HS-5 (cell line): ENCODE measurements around the gene GLO1.
"Not testable (repeated sequence)": the region's sequence is repeated elsewhere in the genome, so short reads cannot be mapped to it uniquely, and the experiment has no call there.

ENCODE experiments used
- DNase-seq: peaks from one replicate; pipeline ENCODE4 v3.0.0-alpha.2; 2012; ENCODE audit warnings: low read depth

GLO1 gene

DNA sequence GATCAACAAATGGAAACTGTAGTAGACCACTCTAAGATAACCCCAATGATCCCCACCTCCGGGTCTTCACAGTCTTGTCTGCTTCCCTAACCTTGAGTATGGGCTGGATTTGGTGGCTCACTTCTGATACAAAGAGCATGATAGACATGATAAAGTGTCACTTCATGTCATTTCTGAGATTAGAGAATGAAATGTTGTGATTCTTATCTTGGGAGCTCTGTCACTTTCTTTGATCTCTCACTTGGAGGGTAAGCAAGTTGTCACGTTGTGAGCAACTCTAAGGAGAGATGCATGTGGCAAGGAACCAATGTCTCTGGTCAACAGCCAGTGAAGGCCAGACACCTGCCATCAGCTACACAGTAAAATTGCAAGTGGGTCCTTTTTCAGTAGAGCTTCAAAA is 3.0 kb upstream of the GLO1 start:
- DNase-seq: no peak

DNA sequence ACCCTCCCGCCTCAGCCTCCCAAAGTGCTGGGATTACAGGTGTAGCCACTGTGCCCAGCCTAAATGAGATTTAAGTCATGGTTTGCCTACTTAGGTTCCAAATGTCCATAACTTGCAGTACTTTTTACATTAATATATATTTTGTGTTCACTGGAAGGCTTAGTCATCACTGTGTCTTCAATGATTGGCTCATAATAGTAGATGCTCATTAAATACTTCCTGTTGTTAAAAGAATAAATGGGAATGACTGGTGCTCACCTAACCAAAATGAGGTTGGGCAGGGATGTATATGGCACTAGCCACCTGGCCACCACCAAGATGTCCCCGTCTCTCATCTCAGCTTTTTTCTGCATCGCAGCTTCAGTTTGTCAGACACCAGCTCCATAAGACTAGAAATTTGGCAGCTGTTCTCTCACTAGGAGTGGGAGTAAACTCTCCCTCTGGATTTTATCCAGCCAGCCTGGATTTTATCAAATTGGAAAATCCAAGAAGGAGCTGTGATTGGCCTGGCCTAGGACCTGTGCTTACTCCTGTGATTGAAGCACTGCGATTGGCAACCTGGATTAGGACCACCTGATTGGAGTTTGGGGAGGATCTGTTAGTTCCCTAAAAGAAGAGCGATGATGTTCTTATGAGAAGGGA is 1.1 kb upstream of the GLO1 start:
- no peak for DNase-seq

DNA sequence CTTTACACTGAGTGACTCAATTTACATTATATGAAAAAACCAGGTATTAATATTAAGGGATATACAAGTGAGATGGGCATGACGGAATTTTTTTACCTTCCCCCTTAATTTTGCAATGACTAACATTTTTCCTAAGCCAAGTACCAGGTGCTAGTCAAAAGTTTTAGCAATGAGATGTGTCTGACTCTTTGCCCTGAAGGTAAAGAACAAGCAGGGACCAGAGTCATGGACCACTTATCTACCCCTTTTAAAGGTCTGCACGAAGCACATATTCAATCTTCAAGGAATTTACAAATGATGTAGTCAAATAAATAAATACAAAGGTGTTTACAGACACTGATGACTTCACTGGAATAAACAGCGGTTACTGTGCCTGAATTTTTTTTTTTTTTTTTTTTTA is 1.4 kb downstream of the GLO1 start:
- no peak for DNase-seq

DNA sequence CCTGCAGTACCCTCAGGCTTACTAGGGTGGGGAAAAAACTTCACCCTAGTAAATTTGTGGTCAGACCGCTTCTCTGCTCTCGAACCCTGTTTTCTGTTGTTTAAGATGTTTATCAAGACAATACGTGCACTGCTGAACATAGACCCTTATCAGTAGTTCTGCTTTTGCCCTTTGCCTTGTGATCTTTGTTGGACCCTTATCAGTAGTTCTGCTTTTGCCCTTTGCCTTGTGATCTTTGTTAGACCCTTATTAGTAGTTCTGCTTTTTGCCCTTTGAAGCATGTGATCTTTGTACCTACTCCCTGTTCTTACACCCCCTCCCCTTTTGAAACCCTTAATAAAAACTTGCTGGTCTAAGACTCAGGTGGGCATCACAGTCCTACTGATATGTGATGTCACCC is 3.2 kb downstream of the GLO1 start:
- DNase-seq: not testable (repeated sequence)

DNA sequence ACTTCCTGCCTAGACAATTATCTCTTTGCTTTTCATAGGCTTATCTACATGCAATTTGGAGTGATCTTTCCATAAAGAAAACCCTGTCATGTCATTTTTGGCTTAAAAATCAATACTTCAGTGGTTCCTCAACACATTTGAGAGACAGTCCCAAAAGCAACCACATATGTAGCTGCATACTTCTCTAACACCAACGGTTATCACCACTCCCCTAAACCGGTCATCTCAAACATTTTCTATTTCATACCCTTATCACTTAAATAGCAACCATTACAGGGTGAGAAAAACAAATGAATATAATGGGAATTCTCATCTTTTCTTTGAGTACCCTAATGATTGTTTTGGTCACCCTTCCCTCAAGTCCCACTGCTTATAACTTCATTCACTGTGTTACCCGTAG is 5.1 kb downstream of the GLO1 start:
- no peak for DNase-seq

DNA sequence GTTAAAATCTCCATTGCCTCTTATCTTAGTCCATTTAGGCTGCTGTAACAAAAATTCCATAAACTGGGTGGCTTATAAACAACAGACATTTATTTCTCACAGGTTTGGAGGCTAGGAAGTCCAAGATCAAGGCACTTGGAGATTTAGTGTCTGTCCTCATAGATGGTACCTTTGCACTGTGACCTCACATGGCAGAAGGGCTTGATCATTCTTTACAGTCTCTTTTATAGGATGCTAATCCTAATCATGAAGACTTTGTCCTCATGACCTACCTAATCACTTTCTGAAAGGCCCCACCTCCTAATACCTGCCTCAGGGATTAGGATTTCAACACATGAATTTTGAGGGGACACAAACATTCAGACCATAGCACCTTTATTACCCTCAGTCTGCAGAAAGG is 6.6 kb downstream of the GLO1 start:
- no peak for DNase-seq

DNA sequence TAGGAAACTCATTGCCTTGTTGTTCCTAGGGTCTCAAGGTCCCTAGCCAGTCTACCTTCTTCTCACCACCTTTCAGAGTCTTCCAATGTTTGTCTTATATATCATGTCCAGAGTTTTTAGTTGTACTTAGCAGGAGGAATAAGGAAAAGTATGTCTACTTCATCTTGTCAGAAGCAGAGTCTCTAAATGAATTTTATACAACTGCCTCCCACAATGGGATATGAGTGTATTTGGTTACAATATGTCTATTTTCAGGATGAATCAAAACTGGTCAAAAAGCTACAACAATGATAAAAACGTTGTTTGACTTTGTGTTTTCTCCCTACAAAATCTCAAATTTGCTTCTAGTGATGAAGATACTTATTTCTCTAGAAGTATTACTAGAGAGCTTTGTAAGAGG is 7.0 kb downstream of the GLO1 start:
- DNase-seq: no peak

DNA sequence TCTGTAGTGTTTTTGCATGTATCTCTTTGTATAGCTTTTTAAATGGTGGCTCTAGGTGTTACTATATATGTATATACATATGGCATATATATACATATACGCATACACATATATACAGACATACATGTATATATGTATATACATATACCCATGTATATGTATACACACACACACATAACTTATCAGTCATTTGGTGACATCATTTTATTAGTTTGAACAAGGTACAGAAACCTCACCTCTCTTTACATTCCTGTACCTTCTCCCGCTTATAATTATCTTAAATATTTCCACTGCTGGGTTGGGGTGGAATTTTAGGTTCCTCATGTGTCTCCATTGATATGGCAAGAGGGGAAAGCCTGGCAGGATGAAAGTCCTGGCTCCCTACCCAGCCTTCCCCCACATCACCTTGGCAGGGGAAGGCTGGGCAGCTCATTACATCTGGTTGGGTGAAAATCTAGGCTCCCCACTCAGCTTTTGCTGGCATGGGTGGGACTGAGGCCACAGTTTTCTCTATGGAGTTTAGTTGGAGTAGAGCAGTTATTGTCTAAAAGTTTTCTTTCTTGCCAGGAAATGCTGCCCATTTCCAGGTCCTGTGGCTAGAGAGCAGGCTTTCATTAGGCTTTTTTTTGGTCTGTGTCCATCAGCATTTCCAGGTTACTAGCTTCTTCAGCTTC is 7.6 kb downstream of the GLO1 start:
- DNase-seq: no peak

DNA sequence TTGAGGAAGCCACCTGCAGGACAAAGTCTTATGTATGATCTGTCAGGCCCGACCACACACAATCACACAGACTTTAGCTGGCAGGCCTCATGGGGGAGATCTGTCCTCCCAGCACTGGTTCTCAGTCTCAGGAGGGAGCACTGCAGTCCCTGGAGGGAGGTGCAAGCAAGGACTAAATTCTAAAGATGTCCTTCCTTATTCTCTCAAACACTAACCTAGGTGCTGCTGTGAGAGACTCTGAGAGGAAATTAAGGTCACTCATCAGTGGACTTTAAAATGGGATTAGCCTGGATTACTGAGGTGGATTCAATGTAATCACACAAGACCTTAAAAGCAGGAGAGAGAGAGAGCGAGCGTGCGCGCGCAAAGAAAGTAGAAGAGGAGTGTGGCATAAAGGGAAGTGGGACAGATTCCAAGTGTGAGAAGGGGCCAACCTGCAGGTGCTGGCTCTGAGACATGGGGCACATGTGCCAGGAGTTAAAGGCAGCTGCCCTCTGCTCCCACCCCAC is 14.3 kb downstream of the GLO1 start:
- DNase-seq: no peak

DNA sequence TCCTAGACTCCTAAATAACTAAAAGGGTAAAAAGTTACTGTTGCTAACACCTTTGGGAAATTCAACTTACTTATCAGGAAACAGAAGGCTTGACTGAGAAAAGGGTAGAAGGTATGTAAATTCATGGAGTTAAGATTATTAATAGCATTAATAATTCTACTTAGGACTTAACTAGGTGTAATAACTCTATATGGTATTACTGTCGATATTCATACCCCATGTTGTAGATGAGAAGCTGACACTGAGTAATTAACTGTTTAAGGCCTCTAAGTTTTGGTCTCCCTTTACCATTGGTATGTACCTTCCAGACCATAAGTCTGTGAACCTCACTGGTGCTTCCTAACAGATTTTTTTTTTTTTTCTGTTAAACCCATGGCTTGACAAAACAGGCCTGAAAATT is 15.4 kb downstream of the GLO1 start:
- DNase-seq: no peak

DNA sequence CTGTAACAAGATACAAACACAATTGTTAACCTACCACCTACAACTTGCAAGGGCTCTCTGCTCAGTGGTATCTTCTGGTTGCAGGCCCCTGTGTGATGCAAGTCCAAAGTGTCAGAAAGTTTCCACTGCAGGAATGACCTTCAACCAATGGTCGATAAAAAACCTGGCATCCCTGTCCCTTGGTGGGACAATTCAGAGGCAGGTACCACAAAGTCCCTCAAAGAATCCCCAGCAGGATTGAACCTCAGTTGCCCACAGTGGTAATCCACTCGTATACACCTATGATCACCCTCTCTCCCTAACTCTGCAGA is 15.9 kb downstream of the GLO1 start:
- DNase-seq: no peak

DNA sequence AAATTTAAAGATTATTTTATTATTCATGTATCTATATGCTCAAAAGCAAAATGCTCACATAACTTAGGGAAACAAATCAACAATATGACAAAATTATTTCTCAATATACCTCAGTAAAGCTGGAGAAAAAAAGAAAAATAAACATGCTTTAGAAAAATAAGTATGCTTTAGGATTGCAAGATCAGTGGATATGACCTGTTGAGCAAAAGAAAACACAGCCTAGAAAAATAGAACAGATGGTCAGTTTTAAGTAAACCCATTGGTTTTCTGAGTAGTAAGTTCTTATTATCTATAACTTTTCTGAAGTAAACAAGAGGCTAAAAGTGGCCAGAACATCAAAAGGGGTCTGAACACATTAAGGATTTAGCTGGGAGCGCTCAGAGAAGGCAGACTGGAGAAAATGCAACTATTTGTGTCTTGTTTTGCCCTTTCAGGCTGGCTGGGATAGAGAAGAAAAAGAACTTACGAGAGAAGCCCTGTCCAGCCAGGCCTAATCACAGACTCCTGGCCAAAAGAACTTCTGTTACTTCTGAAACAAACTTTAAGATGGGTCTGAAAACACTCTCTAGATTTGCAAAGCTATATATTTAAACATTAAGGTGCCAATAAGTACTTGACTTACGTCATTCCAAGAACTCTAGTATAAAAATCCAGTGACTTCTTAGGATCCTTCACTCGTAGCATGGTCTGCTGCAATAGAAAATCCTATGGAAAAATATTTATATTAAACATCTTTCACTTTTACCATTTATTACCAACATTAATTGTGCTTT is 16.5 kb downstream of the GLO1 start:
- no peak for DNase-seq

DNA sequence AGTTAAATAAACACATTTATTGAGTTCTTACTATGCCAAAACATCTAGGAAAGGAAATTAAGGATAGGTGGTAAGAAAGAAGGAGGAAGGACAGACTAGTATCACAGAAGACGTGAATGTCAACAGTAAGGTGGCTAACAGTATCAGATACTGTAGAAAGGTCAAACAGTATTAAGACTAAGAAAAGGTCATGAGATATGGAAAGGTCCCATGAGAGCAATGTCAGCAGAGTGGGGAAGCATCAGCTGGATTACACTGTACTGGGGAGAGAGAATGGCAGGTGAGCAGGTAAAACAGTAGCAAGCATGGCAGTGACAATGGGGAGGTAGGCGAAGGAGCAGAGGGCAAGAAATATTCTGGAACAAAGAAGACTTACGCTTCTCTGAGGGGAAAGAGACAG is 18.0 kb downstream of the GLO1 start:
- no peak for DNase-seq

DNA sequence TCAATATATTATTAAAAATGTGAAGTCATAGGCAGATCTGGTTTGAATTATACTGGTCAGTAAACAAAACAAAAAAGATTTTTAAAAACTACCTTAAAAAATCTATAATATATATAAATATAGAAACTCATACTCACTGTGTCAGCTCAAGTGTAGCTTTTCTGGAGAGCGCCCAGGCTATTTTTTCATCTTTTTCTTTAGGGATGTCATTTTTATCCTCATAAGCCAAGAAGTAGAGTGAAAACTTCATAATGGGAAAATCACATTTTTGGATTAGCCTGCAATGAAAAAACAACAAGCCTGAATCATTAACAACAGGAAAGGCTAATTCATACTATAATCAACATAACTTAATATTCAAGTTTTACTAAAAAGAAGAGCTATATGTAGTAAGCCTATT is 18.7 kb downstream of the GLO1 start:
- no peak for DNase-seq

DNA sequence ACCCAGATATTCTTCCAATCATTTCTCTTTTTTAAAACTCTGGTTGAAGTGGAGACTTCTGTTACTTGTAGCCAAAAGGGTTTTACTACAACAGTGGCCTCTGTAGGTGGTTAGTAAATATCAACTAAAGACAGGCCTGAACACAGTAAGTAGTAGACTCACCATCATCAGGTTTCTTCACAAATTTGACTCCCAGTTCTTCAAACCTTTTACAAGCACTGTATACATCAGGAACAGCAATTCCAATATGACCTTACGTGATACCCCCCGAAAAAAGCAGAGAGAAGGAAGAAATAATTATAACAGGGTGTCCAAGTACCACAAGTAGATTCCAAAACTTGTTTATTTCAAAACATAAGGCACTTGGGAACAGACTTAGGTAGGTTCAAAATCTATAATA is 21.1 kb downstream of the GLO1 start:
- no peak for DNase-seq

DNA sequence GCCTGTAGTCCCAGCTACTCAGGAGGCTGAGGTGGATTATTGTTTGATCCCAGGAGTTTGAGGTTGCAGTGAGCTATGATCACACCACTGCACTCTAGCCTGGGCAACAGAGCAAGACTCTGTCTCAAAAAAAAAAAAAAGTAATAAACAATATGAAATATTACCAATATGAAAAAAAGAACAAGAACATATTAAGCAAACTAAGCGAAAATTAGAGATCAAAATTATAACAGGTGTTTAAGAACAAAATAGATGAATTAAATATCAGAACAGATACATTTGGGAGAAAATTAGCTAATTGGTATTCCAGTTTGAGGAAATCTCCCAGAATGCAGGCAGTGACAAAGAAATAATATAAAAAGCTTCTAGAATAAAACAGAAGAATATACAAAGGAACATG is 23.3 kb downstream of the GLO1 start:
- DNase-seq: no peak

DNA sequence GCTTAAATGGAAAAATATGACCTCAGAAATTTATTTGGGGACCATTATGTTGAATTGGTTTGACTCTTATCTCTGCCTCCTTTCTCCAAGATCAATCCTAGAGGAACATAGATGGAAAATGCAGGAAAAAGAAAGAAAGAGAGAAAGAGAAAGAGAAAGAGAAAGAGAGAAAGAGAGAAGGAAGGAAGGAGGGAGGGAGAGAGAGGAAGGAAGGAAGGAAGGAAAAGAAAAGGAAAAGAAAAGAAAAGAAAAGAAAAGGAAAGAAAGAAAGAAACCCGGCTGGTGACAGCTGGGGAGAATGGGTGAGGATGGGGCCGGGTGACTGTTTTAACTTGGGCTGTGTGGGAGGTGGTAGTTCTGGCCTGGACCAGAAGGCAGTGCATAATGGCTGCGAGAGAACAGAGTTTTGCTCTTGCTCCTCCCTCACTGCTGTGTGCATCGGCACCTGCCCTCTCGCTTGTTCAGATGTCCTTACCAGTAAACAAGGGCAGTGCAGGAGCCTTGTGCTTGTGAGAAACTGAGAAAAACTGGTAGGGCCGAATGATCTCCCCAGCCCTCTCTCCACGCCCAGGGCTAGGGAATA is 24.7 kb downstream of the GLO1 start:
- DNase-seq: no peak

DNA sequence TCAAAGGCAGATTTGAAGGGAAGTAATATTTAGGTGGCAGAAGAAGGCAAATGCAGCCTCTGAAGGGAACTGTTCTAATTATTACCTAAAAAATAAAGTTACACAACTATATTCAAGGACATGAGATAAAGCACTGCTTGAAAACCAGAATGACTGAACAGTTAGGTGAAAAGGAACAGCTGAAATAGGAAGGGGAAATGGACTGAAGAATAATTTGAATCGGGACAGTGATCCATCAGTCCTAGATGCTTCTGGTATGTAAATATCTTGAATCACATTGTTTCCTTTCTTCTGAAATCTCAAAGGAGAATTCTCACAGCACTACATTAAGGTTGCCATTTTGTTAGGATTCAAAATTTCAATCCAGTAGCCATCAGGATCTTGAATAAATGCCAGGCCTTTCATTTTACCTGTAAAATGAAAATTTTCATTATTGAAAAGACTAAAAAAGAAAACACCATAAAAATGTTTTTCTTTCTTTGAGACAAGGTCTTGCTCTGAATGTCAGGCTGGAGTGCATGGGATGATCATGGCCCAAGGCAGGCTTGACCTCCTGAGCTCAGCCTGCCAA is 25.9 kb downstream of the GLO1 start:
- no peak for DNase-seq

DNA sequence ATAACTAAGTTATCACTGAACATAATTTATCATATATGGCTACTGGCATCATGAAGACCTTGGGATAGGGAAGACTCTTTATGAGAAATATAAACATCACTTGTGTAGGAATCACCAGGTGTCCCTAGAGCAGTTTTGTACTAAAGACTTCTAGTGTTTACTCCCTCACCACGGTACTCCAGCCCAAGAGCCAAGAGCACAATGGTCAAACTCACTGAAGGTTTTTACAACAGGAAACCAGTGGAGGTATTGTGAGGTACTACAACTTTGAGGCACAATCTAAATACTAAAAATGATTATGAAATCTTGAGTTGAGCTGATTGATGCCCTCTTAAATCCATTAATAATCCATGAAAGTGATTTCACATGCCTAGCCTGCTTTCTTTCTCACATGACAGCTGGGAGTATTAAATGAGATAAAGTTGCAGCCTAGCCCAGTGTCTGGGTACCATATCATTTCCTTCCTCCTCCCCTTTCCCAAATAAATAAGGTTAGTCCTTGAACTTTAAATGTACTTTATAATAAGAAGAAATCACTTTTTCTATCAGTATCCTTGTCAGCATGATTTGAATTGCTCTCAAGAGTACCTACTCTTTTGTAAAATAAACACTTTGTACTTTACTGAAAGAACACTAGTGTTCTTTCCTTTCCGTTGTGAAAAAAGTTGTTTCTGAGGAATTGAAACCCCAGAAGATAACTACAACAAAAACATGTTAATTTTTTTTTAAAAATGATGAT is 26.5 kb downstream of the GLO1 start:
- no peak for DNase-seq

DNA sequence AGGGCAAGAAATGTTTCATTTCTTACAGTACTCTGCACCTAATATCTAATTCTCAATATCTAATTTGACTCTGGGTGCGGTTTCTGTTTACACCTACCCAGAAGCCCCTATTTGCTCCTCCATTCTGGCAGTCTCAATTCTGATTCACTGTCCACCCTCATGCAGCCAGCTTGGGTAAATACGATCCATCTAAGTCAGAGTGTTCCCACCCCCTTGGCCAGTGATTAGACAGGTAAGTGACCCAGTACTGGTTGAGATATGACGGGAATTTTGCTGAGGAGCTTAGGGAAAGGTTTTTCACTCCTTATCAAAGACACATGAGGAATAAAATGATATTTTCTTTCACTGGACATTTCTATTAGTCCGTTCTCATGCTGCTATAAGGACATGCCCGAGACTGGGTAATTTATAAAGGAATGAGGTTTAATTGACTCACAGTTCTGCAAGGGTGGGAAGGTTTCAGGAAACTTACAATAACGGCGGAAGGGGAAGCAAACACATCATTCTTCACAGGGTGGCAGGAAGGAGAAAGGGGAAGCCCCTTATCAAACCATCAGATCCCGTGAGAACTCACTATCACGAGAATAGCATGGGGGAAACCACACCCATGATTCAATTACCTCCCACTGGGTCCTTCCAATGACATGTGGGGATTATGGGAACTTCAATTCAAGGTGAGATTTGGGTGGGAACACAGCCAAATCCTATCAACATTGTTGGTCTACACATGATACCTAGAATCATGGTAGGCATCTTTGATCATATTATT is 29.4 kb downstream of the GLO1 start:
- DNase-seq: no peak

DNA sequence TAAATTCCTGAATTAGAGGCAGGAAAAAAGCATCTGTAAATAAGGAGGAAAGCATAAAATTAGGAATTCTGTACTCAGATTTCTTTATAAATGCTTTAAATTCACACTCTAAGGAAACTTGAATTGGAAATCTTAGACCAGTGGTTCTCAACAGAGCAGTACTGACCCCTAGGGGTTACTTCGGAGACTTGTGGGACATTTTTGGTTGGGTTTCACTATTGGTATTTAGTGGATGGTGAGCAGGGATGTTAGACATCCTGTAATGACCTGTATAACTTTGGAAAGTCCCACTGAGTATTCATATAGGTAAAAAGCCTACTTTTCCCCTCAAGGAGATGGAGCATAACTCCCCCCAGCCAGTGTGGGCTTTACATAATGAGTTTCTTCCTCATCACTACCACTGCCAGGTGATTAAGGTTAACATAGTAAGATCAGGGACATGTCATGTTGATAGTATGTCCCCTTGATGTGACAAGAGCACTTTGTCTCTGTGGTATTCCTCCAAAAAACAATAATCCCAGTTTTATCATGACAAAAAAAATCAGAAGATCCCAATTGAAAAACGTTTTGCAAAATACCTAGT is 31.0 kb downstream of the GLO1 start:
- DNase-seq: peak; percentile 13
